HepG2 (cell line): Measurements from ENCODE around the gene MYADML2. TPM values are rescaled to one million over a fixed set of nuclear protein-coding genes. Genes with fewer than 3 reads are reported as not detected.

Source experiments
- CHD2 ChIP-seq: IDR thresholded peaks from 2 replicates; pipeline ENCODE4 v1.6.1; 2011; ENCODE audit warnings: low read depth, low read length, improper control_type of control experiment
- EED ChIP-seq: sonication (generic); formaldehyde crosslinking; IDR thresholded peaks from 2 replicates; pipeline ENCODE4 v1.5.0; 2020; ENCODE audit warnings: mild to moderate bottlenecking, missing genetic modification reagents
- GFI1 ChIP-seq: sonication (generic); formaldehyde crosslinking; IDR thresholded peaks from 2 replicates; pipeline ENCODE4 v1.5.0; 2020; ENCODE audit warnings: missing genetic modification reagents, mild to moderate bottlenecking, borderline replicate concordance
- HMG20A ChIP-seq: IDR thresholded peaks from 2 replicates; pipeline ENCODE4 v1.6.1; 2016; ENCODE audit warnings: borderline replicate concordance
- KMT2B ChIP-seq: IDR thresholded peaks from 2 replicates; pipeline ENCODE4 v1.6.1; 2016; ENCODE audit warnings: missing genetic modification reagents, missing compliant biosample characterization
- MIXL1 ChIP-seq: IDR thresholded peaks from 2 replicates; pipeline ENCODE4 v1.6.1; 2016
- MLX ChIP-seq: IDR thresholded peaks from 2 replicates; pipeline ENCODE4 v1.6.1; 2016
- PCBP2 ChIP-seq: fragments of 200-400 bp; formaldehyde crosslinking; optimal IDR thresholded peaks from 2 replicates; pipeline ENCODE3; 2018; ENCODE audit warnings: low read length, low read depth; ENCODE audit not compliant: poor library complexity, severe bottlenecking
- RELA ChIP-seq: sonication (generic); formaldehyde crosslinking; IDR thresholded peaks from 2 replicates; pipeline ENCODE4 v1.4.0; 2020; ENCODE audit warnings: missing genetic modification reagents
- REST ChIP-seq, 2 experiments: IDR thresholded peaks; 2 replicates each; pipeline ENCODE4 v1.6.1; 2011 to 2012; ENCODE audit warnings: low read length in 2 of 2, borderline replicate concordance in 1 of 2, low read depth in 1 of 2, mild to moderate bottlenecking in 1 of 2, moderate library complexity in 1 of 2
- RORA ChIP-seq: sonication (generic); formaldehyde crosslinking; IDR thresholded peaks from 2 replicates; pipeline ENCODE4 v1.5.0; 2020; ENCODE audit warnings: mild to moderate bottlenecking, missing genetic modification reagents, moderate library complexity
- SRY ChIP-seq: sonication (generic); formaldehyde crosslinking; IDR thresholded peaks from 2 replicates; pipeline ENCODE4 v1.8.0; 2022; ENCODE audit warnings: mild to moderate bottlenecking, missing genetic modification reagents
- ZBTB46 ChIP-seq: sonication (generic); formaldehyde crosslinking; IDR thresholded peaks from 2 replicates; pipeline ENCODE4 v1.4.0; 2020; ENCODE audit warnings: mild to moderate bottlenecking, missing genetic modification reagents, borderline replicate concordance
- ZFP82 ChIP-seq: sonication (generic); formaldehyde crosslinking; IDR thresholded peaks from 2 replicates; pipeline ENCODE4 v1.5.1; 2020; ENCODE audit warnings: mild to moderate bottlenecking, missing genetic modification reagents, borderline replicate concordance
- ZNF276 ChIP-seq: sonication (generic); formaldehyde crosslinking; IDR thresholded peaks from 2 replicates; pipeline ENCODE4 v1.4.0; 2020; ENCODE audit warnings: mild to moderate bottlenecking, low read depth, missing genetic modification reagents
- ZNF281 ChIP-seq: sonication (generic); formaldehyde crosslinking; IDR thresholded peaks from 2 replicates; pipeline ENCODE4 v1.4.0; 2020; ENCODE audit warnings: missing genetic modification reagents, borderline replicate concordance
- ZNF790 ChIP-seq: sonication (generic); formaldehyde crosslinking; IDR thresholded peaks from 2 replicates; pipeline ENCODE4 v1.8.0; 2022; ENCODE audit warnings: missing genetic modification reagents, mild to moderate bottlenecking, borderline replicate concordance
- ZSCAN25 ChIP-seq: sonication (generic); formaldehyde crosslinking; IDR thresholded peaks from 2 replicates; pipeline ENCODE4 v1.8.0; 2022; ENCODE audit warnings: mild to moderate bottlenecking, missing genetic modification reagents
- polyA plus RNA-seq, 8 experiments: library from polyadenylated mRNA; depleted of rRNA in 3 of 8; stranded (reverse) in 7 of 8; unstranded in 1 of 8; fragments of >200 nt; fragmentation: Illumina TruSeq in 4 of 8; extraction: Trizol in 4 of 8; gene quantifications; 2 replicates each; pipeline versions ENCODE4 v1.2.1 to v1.2.3, GENCODE V29; 2011 to 2016; ENCODE audit warnings: low read depth in 4 of 8, missing spikeins in 1 of 8, mixed read lengths in 1 of 8; ENCODE audit not compliant: insufficient read depth in 1 of 8
- total RNA-seq, 5 experiments: library from RNA; depleted of rRNA; stranded (reverse); fragments of >200 nt; fragmentation: Illumina TruSeq; extraction: Trizol; gene quantifications; 2 replicates each; pipeline ENCODE4 v1.2.3, GENCODE V29; 2016; ENCODE audit warnings: low read depth in 1 of 5

Gene MYADML2
- total and polyA plus RNA-seq, 2 of the 13 experiments (the other 11 are each of a cell fraction or from before 2014, with no cell fraction given): not detected

GRCh38 chr17:81962499-81963441 lies 15.7 kb upstream of the MYADML2 start (continued):
- no peak for TF ChIP-seq ZBTB46
- no peak for TF ChIP-seq ZSCAN25 (CRISPR knock-in tag)
- no peak for TF ChIP-seq SRY
- TF ChIP-seq ZNF790: peak; percentile 76; the same call in 1 of the 2 replicates
- no peak for TF ChIP-seq ZFP82 (CRISPR knock-in tag)
- TF ChIP-seq MLX (CRISPR knock-in tag): 0 out of 2 replicates have a peak, but pooled peaks have one; percentile 45
- TF ChIP-seq ZNF281: no peak
- TF ChIP-seq EED (CRISPR knock-in tag): no peak
- TF ChIP-seq KMT2B (CRISPR knock-in tag): no peak
- TF ChIP-seq HMG20A: no peak; the same call in 1 of the 2 replicates
- no peak for TF ChIP-seq MIXL1 (CRISPR knock-in tag)
- TF ChIP-seq GFI1: no peak
- TF ChIP-seq RELA (CRISPR knock-in tag): no peak
- no peak for TF ChIP-seq RORA (CRISPR knock-in tag)
- no peak for TF ChIP-seq CHD2
- TF ChIP-seq PCBP2: no peak
- no peak for TF ChIP-seq REST (IDR thresholded peaks at IDR 0.05; ENCODE audit: borderline replicate concordance in 1 of 2, low read depth in 1 of 2, low read length in 2 of 2)
- TF ChIP-seq ZNF276 (CRISPR knock-in tag): 0 out of 2 replicates have a peak, but pooled peaks have one; percentile 27
